GM19467 (cell line): ENCODE measurements around the gene CTSZ.
"Not testable (repeated sequence)": the region's sequence is repeated elsewhere in the genome, so short reads cannot be mapped to it uniquely, and the experiment has no call there.

Source experiments
- ATAC-seq: cut with Tn5 transposase; IDR thresholded peaks from one replicate; pipeline ENCODE4 v1.9.1; 2021; ENCODE audit warnings: mild to moderate bottlenecking, moderate library complexity; ENCODE audit not compliant: unreplicated experiment

Gene CTSZ

DNA sequence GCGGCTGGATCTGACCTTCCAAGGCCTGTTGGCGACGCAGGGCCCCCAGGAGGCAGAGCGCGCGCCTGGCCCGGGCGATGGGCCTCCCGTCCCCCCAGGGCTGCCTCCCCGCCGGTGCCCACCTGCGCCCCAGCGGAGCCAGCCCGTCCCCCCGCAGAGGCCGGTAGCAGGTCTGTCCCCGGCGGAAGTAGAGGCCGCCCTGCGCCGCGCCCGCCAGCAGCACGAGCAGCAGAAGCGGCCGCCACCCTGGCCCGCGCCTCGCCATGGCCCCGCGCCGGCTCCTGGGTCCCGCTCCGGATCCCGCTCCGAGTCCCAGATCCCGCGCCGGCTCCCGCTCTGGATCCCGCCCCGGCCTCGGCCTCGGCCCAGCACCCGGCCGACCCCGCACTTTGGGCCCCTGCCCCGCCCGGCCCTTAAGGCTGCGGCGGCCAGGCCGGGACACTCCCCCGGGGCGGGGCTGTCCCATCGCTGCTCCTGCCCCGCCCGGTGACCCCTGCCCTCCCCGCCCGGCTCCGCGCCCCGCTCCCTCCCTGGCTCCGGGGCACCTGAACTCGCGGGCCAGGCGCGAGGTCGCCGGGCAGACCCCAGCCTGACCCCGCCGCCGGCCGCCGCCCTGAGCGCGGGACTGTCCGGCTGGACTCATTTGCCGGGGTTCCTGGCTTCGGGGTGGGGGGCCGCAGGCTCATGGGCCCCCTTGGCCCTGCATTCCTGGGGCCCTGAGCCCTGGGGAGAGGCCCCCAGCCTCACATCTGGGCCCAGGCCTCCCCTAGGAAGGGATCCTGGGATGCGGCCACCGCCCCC, at the start of gene CTSZ:
Gene CTSZ, minus strand, starts transcription at position 391 of the 801 bp plus-strand sequence. Its CDS starts 126 bp downstream, at position 265.
- no peak for ATAC-seq

DNA sequence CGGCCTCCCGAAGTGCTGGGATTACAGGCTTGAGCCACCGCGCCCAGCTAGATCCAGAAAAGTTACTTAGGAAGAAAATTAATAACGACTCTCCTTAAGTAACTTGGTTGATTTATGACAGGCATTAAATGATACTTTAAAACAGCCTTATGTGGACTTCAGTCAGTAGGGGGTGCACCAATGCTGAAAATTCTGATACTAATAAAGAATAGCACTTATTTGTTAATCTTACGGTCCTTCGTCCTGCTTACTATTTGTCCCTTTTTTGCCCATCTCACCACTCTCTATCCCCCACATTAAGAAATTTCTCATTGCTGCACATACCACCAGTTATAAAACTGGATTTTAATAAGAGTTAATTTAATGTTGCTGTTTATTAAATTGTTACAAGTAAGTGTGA, 48.2 kb upstream of the CTSZ start:
- ATAC-seq, result no peak

DNA sequence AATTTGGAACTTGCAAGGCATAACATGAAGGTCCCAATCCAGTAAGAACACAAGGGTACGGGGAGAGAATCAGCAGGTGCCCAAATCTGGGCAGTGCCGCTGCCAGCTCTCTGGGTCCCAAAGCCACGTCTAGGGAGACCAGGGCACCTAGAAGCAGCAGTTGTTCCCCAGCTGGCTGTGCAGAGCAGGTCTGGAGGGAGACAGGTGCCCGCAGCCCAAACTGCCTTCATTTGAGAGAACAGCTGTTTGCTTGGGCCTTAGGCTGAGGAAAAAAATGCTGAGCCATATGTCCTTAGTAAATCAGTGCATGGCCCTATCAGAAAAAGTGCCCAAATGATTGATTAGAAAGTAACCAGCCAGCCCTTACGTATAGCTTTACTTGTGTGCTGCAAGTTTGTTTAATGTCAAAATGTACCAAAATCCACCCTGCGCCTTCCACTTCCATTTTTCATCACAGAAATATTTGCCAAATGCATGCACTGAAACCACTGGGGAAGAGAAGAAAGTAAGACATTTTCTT, 44.7 kb upstream of the CTSZ start:
- ATAC-seq, result no peak

DNA sequence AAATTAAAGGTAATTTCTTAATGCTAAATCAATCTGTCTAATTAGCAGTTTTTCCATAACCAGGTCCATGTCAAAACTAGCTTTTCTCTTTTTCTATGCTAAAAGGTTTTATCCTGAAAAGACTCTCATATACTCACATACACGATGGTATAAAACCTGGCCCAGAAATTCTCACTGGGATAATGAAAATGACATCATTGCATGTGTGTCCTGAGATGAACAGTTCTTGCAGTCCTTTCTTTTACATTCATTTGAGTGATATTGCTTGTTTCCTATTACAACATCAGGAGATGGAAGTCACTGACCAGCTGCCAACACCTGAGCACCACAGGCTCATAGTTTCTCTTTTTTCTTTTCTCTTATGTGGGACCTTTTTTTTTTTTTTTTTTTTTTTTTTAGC, 43.4 kb upstream of the CTSZ start:
- ATAC-seq, result no peak

DNA sequence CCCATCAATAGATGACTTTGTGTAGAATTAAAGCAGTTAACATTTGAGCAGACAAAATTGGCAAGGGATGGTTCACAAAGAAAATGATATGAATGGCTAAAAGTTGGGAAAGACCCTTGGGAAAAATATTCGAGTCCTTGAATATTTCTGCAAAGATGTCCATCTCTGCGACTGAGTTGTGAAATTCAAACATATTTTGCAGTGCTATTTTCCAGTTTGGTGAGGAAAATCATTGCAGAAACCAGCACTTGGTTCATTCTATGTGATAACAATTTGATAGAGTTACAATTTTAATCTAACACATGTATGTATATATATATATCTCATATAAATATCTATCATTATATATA, 41.6 kb upstream of the CTSZ start:
- no peak for ATAC-seq

DNA sequence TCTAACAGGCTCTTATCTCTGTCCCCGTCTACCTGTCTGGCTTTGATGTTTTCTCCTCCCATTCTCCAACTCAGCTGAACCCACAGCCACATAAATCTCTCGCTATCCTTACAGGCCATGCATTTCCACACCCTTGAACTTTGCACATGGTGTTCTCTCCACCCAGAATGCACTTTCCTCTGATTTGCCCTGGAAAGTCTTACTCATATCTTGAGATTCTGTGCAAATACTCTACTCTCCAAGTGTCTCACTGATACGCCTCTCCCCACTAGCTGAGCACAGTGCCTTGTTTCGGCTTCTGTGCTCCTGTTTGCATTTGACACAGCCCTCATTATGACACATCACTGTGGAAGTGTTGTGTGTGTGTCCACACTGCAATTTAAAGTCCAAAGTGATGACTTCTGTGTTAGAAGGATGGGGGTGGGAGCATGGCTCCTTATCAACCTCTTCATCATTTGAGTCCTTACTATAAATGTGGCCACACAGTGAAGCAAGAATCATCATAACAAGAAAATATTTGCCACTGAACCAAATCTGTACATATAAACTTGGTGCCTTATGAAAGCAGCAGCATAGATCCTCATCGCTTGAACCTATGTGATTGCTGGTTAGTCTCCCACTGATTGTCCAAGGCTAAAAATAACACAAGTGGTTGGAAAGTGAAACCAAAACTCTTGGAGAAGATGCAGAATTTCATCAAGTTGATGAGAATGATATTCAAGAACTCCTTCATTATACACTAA, 41.1 kb upstream of the CTSZ start:
- ATAC-seq, result no peak

DNA sequence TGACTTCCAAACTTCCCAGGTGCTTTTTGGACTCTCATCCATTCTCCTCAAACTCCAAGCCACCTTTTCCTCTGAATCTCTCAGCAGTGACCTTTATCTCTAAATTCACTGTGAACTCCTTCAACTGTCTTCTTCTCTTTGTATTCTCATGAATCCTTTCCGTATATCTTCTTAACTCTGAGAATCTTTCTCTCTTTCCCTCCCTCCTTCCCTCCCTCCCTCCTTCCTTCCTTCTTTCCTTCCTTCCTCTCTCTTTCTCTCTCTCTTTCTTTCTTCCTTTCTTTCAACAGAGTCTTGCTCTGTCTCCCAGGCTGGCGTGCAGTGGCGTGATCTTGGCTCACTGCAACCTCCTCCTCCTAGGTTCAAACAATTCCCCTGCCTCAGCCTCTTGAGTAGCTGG, 39.8 kb upstream of the CTSZ start:
- no peak for ATAC-seq

DNA sequence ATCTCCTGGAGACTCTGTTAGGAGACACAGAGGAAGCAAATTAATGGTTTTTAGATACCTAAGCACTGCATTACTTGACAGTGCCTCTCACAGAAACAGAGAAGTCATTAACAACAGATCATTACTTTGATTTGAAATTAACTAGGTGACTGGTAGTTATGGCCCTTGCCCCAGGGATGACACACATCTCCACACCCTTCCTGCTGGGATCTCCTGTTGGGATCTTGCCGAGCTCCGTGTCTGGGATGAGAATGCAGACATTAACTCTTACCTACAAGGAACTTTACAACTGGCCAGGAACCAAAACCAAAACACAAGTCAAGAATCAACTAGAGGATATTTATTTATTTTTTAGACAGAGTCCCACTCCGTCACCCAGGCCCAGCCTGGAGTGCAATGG, 37.7 kb upstream of the CTSZ start:
- ATAC-seq, result no peak

DNA sequence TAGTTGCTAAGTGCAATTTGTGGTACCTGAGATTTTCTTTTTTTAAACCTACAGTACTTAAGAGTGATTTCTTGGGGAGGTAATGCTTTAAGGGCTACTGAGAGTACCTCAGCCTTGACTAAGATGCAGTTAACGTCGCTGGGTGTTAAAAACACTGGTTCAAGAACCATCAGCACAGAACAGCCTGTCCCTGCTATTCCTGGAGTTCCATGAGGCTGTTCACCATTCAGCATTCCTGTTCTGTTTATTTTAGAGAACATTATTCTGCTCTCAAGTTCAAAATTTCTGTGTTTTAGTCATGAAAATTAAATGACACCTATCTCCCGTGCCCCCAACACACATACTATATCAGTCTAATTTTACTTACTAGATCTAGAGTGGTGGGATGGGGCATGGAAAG, 37.2 kb upstream of the CTSZ start:
- no peak for ATAC-seq

DNA sequence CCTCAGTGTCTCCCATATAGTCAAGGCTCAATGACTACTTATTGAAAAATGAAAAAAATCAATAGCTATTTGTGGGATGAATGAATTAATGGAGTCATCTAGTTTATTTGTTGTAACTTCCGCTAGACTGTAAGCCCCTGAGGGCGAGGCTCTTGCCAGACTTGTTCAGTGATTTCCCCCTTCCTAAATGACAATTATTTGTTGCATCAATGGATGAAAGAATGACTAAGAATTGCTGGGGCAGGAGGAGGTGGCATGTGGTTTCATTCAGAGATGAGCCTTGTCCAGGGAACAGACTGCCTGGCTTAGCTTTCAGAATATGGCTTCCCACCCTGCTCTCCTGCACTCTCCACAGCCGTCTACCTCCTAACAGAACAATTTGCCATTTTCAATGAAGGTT, 36.6 kb upstream of the CTSZ start:
- no peak for ATAC-seq

DNA sequence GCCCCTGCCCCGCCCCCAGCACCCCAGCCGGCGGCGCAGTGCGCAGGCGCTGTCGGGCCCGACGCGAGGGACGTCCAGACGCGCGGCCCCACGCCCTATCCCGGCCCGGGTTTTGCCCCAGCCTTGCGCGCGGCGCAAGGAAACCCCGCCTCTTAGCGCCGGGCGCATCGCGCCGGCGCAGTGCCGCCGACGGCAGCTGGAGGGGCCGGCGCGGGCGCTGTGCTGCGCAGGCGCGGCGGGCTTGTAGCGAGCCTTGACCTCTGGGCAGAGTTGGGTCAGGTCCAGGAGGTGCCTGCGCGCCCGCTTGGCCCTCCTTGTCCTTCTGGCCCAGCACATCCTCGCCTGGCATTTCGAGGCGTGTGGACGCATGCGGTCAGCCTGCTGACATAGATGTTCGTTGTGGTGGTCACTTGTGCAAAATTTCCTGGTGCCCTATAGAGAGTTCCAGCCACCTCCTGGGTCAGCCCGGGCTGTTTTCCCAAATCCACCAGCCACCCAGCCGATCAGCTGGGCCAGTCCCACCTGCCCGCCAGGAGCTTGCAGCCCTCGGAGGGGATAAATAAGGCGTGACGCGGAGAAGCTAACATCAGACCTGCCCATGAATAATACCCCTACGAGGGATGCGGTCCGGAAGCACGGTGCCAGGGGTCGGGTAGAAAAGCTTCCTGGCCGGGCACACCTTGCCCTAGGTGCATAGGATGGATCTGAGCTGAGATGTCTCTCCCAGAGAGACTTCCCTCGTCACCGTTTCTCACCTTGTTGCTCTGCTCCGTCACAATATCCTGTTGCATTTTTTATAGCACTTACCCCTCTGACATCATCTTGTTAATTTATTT, 36.0 kb upstream of the CTSZ start:
- ATAC-seq, result peak; percentile 91

DNA sequence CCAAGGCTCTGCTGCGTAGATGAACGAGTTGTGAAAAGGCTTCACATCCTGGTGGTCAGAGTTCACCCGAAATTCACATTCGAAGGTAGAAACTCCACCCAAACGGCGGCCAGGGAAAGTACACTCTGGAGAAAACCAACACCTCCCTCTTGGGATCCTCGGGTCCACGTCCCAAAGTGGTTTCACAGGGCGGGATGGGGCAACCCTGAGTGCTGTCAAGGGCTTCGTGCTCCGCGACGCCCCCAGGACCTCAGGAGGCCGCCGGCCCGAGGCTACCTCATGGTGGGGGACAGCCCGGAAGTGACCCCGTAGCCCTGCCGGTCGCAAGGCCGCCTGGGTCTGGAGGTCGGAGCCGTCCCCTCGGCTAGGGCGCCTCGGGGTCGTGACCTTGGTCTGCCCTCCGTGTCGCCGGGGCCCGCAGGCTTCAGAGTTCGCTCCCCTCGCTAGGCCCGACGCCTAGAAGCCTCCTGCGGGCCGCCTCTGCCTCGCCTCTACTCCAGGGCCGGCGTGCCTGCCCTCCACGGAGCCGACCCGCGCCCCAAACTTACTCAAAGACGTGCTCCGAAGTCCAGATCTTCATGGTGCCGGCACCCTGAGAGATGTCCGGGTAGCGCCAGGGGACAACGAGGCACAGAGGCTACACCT, 35.2 kb upstream of the CTSZ start, which contains the start of gene PRELID3B:
Gene PRELID3B, minus strand, starts transcription at position 636 of the 645 bp plus-strand sequence. Its CDS starts 56 bp downstream, at position 580.
- ATAC-seq, result peak; percentile 26

DNA sequence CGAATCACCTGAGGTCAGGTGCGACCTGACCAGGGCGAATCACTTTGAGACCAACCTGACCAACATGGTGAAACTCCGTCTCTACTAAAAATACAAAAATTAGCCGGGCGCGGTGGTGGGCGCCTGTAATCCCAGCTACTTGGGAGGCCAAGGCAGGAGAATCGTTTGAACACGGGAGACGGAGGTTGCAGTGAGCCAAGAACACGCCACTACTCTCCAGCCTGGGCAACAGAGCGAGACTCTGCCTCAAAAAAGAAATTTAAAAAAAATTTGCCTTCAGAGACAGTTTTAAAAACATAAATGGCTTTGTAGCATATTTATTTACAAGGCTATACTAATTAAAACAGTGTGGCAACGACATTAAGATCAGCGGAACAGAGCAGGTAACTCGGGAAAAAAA, 34.4 kb upstream of the CTSZ start:
- ATAC-seq, result not testable (repeated sequence)

DNA sequence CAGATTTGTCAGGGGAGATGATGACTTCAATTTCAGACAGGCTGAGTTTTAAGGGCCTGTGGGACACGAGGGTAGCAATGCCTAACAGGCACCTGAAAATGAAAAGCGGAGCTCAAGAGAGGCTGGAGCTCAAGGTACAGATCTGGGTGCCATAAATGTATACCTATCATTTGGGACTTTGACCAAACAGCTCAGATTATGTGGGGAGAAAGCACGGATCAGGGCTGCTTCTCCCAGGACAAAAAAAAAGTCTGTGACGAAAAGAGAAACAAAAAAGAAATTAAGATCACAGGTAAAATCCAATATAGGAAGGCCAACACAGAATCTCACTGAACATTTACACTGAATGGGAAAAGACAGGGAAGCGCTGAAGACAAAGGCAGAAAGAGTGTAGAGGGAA, 33.6 kb upstream of the CTSZ start:
- ATAC-seq, result no peak

DNA sequence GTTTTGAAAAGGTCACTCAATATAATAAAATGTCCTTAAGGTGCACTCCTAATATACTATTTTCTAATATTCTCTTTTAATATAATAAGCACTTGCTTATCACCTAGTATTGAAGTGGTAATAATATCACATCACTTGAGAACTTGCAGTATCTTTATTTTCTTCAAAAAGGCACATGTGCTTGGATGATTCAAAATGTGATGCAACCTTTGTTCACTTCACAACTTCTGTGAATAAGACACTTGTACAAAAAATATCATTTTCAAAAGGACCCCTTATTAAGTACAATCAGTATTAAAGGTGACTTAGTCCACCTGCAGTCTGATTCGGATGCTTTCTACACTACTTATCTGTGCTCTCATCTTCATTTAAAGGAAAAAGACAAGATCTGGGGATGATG, 32.2 kb upstream of the CTSZ start:
- ATAC-seq, result no peak

DNA sequence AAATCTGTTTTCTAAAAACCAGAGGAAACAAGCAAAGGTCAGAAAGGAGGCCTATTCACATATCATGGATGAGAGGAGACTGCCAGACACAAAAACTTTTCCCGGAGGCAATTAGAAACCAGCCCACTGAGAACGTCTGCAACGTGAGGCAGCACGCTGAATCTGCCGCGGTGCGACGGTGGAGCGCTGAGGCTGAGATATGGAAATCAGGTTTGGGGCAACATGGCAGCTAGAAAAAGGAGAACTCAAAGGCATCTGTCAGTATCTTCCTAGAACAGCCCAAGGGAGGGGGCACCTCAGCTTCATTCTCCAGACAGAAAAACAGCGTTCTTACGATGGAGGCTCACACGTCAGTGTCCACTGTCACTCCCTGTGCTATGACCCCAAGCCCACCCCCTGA, 30.3 kb upstream of the CTSZ start:
- no peak for ATAC-seq

DNA sequence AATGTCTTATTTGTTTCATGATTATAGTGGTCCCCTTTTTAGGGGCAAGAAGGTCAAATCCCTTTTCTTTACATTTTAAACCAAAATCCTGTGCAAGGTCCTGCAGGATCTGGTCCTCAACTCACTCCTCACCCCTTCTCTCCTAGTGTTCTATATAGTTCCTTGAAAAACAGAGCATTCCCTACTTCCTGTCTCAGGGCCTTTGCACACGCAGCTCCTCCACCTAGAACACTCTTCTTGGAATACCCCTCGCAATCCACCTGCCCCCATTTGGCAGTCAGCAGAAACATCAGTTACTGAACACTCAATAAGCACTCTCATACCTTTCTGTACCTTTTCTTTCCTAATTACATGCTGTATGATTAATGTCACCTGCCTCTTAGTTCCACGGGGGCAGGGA, 28.3 kb upstream of the CTSZ start:
- no peak for ATAC-seq

DNA sequence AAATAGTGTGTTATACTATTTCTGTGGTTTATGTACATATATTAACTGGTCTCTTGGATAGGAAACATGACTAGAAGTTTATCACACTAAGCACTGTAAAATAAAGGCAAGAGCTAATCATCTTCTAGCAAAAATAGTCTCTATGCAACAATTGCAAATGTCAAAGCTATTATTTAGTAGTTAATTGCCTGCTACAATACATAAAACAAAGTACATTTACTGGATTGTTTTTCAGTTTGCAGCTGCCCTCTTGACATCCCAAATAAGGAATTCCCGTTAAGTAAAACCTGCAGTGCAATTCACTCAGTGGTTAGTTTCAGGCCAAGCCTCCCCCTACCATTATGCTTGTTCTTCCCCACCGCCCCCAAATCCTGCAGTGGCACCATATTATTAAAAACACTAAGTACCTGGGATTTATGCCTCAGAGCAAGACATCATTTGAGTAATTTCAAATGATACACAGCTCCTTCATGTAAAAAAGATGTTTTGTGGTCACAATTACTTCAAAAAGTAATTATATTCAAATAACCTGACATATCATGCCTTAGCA, 26.6 kb upstream of the CTSZ start:
- ATAC-seq, result no peak

DNA sequence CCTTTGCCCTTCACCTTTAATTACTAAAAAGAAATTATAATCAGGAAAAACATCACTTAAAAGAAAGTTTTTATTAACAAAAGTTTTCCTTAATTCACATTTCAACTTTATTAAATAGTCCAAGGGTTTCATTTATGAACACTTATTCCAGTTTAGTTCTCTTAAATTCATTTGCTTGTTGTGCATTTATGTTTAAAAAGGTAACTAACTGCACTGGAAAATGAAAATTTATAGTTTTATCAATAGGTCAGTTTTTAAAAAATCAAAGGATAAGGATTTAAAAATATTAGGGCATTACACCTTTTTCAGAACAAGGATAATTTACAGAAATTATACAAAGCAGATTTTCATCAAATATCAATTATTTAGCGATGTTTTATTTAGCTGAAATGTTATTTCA, 26.0 kb upstream of the CTSZ start:
- no peak for ATAC-seq

DNA sequence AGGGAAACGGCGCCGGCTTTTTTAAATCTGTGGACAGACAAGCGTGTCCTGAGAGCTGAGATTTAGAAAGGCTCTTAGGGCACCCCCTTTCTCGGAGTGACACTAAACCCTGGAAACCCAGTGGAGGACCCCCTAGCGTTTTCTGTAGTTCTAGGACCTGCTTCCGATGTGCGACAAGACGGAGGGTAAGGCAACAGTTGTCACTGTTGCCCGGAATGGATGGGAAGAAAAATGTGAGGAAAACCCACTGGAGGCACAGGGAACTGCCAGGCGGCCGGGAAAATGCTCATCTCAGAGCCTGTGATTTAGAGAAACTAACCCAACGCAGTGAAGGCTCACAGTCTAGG, 25.6 kb upstream of the CTSZ start:
- no peak for ATAC-seq
